Activated naive CD8-positive, alpha-beta T cell treated with anti-CD3 and anti-CD28 coated beads for 36 hours (primary cell): Measurements from ENCODE around the gene LRRFIP2. TPM values are rescaled to one million over a fixed set of nuclear protein-coding genes. Genes with fewer than 3 reads are reported as not detected.
"Not testable (repeated sequence)": the region's sequence is repeated elsewhere in the genome, so short reads cannot be mapped to it uniquely, and the experiment has no call there.

Source experiments
- DNase-seq: peaks from one replicate; pipeline ENCODE4 v3.0.0; 2021
- H3K27ac Mint-ChIP-seq: one replicate; pipeline ENCODE4 v1.8.0; 2022; ENCODE audit warnings: mild to moderate bottlenecking, moderate library complexity, mixed read lengths
- H3K27me3 Mint-ChIP-seq: one replicate; pipeline ENCODE4 v1.8.0; 2022; ENCODE audit warnings: mild to moderate bottlenecking, mixed read lengths
- H3K36me3 Mint-ChIP-seq: one replicate; pipeline ENCODE4 v1.8.0; 2021; ENCODE audit warnings: mild to moderate bottlenecking, mixed read lengths
- H3K4me1 Mint-ChIP-seq: one replicate; pipeline ENCODE4 v1.8.0; 2021; ENCODE audit warnings: mixed read lengths
- H3K4me3 Mint-ChIP-seq: one replicate; pipeline ENCODE4 v1.8.0; 2022; ENCODE audit warnings: mild to moderate bottlenecking, moderate library complexity, mixed read lengths
- H3K9me3 Mint-ChIP-seq: one replicate; pipeline ENCODE4 v1.8.0; 2022; ENCODE audit warnings: mixed read lengths
- total RNA-seq, 2 experiments: library from RNA; stranded (reverse); gene quantifications; one replicate each; pipeline ENCODE4 v1.2.3, GENCODE V29; 2021

Gene LRRFIP2
- total RNA-seq, 2 experiments from 2014 or later = 22.4 to 23.2 TPM

DNA sequence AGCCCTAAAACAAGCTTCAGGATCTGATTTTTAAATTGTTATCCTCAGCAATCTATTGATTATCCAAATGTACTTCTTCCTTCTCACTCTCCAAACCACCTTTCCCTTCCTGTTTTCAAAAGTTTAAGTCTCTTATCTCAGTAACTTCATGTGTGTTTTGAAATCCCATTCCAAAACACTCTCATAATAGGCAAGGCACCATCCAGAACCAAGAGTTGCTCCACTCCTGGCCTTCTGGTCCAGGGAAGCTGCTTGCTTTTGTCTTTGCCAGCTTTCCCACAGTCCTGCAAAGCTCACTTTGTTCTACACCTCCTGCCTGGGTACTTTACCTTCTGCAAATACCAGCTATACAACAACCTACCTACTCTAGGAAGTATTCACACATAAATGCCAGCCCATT is 117.6 kb downstream of the LRRFIP2 start:
- Mint-ChIP-seq H3K36me3 (peaks cover 35% of the 10 kb centered on the region), H3K27ac (peak overlapping the region; percentile 38), H3K4me1 (peaks cover 21% of the 10 kb centered on the region), H3K4me3 (no peak overlapping the region), H3K27me3 (no peaks in the 10 kb centered on the region), H3K9me3 (no peaks in the 10 kb centered on the region)
- no peak for DNase-seq

DNA sequence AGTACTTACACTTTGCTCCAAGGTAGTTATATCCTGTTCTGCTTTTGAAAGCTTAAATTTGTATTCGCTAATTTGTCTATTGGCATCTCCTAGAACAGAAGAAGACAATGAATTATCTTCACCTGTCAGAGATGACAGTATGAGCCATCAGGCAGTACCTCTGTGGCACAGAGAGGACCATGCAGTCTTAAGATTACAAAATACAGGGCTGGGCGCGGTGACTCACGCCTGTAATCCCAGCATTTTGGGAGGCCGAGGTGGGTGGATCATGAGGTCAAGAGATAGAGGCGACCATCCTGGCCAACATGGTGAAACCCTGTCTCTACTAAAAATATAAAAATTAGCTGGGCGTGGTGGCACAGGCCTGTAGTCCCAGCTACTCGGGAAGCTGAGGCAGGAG is 119.3 kb downstream of the LRRFIP2 start:
- not testable (repeated sequence) for H3K4me3 Mint-ChIP-seq, H3K9me3 Mint-ChIP-seq, H3K27me3 Mint-ChIP-seq, DNase-seq
- H3K27ac Mint-ChIP-seq = peak overlapping the region; percentile 88
- peaks cover 33% of the 10 kb centered on the region for H3K36me3 Mint-ChIP-seq
- H3K4me1 Mint-ChIP-seq = peaks cover 21% of the 10 kb centered on the region

DNA sequence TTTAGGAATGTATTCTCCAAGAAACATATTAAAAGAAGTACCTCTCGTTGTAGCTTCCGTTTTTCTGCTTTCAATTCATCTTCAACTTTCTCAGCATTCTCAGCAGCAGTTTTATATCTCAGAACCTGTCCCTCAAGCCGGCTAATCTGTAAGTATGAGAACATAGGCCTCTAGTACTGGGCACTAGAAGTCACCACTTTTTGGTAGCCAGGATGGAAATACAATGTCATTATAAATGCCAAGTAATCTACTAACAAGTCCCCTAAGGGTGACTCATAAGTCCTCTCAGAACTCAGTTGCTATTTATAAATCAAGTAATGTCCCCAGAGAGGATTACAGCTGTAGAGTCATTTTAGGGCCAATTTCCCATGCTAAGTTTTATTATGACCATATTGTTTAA is 120.0 kb downstream of the LRRFIP2 start:
- Mint-ChIP-seq H3K36me3 (peaks cover 35% of the 10 kb centered on the region), H3K4me1 (peaks cover 21% of the 10 kb centered on the region), H3K27me3 (no peaks in the 10 kb centered on the region), H3K27ac (peak overlapping the region; percentile 88), H3K4me3 (no peak overlapping the region), H3K9me3 (no peaks in the 10 kb centered on the region)
- no peak for DNase-seq

DNA sequence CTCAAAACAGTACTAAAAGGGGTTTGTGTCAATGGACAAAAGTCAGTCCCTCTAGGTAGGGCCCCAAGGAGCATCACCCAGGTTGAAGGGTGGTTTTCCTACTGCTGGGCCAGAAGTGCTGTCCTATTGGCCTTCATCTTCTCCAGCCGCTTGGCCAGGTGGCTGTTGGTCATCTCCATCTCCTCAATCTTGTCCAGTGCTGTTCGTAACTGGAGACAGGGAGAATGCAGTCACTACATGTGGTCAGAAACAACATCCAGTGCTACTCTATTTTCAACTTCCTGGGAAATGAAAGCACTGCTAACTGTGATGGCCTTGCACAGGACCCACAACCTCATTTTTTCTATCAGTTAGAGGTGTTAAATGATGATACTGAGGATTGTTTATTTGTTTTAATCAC is 120.6 kb downstream of the LRRFIP2 start:
- Mint-ChIP-seq H3K36me3 (peaks cover 39% of the 10 kb centered on the region), H3K4me3 (no peak overlapping the region), H3K4me1 (peaks cover 21% of the 10 kb centered on the region), H3K9me3 (no peaks in the 10 kb centered on the region), H3K27ac (peak overlapping the region; percentile 88), H3K27me3 (no peaks in the 10 kb centered on the region)
- no peak for DNase-seq

DNA sequence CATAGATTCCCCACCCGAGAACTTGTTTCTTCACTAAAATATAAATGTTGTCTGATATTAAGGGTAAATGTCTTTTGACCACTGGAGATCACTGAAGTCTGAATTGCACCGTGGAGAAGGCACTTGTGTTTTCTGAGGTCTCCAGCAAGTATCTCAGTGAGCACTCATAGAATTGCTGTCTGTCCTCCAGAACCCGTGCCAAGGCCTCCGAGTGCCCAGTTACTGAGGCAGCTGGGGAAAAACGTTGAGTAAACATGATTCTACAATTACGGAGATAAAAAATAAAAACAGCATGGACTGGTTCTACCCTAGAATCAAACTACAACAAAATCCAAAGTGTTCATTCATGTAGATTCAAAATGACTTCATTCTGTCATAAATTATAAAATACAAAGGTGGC is 121.0 kb downstream of the LRRFIP2 start:
- no peak overlapping the region for H3K4me3 Mint-ChIP-seq
- H3K36me3 Mint-ChIP-seq = peaks cover 40% of the 10 kb centered on the region
- peak overlapping the region; percentile 88 for H3K27ac Mint-ChIP-seq
- H3K9me3 Mint-ChIP-seq = no peaks in the 10 kb centered on the region
- H3K27me3 Mint-ChIP-seq = no peaks in the 10 kb centered on the region
- DNase-seq = no peak
- H3K4me1 Mint-ChIP-seq = peaks cover 21% of the 10 kb centered on the region

DNA sequence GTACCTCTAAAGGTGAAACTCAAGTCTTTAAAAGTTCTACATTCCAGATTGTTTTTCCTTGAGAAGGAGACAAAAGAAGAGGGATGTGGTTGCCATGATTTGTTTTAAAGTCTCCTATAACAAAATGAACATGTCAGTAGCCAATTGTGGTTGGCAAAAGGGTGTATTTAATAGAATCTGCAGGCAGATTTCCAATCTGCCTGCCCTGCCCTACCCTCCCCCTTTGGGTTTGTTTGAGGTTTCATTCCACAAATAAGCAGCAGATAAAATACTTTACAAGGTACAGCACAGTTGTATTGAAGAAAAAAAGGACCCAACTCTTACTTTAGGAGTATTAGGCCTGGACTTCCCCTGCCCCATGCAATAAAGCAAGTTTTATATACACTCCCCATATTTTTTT is 121.5 kb downstream of the LRRFIP2 start:
- Mint-ChIP-seq H3K9me3 (no peaks in the 10 kb centered on the region), H3K4me3 (no peak overlapping the region), H3K27ac (no peak overlapping the region), H3K4me1 (peaks cover 21% of the 10 kb centered on the region), H3K27me3 (no peaks in the 10 kb centered on the region), H3K36me3 (peaks cover 44% of the 10 kb centered on the region)
- DNase-seq = no peak

DNA sequence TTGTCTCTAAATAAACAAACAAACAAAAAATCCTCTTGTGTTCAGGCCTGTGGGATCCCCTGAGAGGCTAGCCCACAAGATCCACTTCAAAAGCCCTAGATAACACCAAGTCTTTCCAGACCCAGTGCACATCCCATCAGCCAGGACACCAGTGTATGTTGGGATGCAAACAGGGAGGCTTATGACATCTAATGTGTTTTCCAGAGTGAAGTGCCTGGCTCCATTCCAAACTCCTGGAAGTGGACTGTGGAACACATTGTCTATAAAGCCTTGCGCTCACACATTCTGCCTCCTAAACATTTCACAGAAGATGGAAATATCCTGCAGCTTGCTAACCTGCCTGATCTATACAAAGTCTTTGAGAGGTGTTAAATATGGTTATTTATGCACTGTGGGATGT is 124.1 kb downstream of the LRRFIP2 start:
- H3K4me1 Mint-ChIP-seq = peaks cover 17% of the 10 kb centered on the region
- DNase-seq = no peak
- H3K27ac Mint-ChIP-seq = no peak overlapping the region
- no peaks in the 10 kb centered on the region for H3K27me3 Mint-ChIP-seq
- no peak overlapping the region for H3K4me3 Mint-ChIP-seq
- H3K9me3 Mint-ChIP-seq = no peaks in the 10 kb centered on the region
- H3K36me3 Mint-ChIP-seq = peaks cover 45% of the 10 kb centered on the region

DNA sequence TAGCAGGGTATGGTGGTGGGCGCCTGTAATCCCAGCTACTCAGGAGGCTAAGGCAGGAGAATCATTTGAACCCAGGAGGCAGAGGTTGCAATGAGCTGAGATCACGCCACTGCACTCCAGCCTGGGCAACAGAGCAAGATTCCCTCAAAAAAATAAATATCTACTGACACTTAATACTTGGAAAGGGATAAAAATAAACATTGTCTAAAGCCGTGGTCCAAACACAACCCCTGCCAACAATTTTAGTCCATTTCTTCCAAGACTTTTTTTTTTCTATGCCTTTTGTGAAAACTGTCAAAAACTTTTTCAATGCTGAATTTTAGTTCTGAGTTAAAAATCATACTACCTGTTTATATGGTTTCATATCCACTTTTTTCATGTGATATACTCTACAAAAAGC is 131.7 kb downstream of the LRRFIP2 start:
- H3K4me1 Mint-ChIP-seq, H3K27me3 Mint-ChIP-seq, H3K9me3 Mint-ChIP-seq, DNase-seq, H3K4me3 Mint-ChIP-seq, H3K27ac Mint-ChIP-seq: not testable (repeated sequence)
- H3K36me3 Mint-ChIP-seq = peaks cover 32% of the 10 kb centered on the region

DNA sequence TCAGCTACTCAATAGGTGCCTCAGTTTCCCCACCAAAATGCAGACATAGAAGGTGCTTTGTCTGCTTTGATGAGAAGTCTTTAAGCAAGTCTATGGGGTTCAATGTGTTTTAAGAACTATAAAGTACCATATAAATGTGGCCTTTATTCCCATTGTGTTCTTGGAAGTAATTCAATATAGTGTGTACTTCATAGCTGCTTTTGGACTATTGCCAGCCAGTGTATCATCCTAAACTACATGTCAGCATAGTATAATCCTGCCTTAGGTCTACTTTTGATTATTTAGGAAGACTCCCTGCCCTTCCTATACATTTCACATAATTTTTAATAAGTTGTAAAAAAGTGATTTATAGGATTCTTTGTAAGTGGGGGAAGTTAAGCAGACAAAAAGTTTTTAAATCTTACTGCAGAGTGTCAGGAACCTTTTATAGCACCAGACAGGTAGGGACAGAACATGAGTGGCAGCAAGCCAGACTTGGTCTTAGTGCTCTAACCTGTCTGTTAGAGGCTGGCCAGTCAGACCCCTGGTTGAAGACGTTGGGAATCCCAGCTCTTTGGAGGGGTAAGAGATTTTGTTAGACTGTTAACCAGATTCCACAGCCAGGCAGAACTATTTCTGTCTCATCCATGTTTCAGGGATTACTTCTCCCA is 132.7 kb downstream of the LRRFIP2 start:
- Mint-ChIP-seq H3K27me3 (no peaks in the 10 kb centered on the region), H3K9me3 (no peaks in the 10 kb centered on the region), H3K36me3 (peaks cover 32% of the 10 kb centered on the region), H3K27ac (no peak overlapping the region), H3K4me1 (no peaks in the 10 kb centered on the region), H3K4me3 (no peak overlapping the region)
- DNase-seq = no peak

DNA sequence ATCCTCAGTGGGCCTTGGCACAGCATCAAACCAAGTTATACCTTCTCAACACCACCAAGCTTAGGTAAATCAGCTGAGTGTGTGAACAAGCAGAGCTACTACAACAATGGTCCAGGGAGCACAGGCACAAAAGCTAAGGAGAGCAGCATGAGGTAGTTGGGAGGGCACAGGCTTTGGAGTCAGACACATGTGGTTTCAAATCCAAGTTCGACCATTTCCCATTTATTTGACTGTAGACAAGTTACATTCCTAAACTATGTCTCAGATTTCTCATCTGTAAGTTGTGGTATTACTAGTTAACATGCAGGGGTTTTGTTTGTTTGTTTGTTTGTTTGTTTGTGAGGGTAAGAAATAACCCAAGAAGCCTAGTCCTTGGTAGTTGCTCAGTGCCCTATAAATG is 134.2 kb downstream of the LRRFIP2 start:
- no peak for DNase-seq
- Mint-ChIP-seq H3K4me1 (no peaks in the 10 kb centered on the region), H3K4me3 (no peak overlapping the region), H3K9me3 (no peaks in the 10 kb centered on the region), H3K36me3 (peaks cover 42% of the 10 kb centered on the region), H3K27ac (no peak overlapping the region), H3K27me3 (no peaks in the 10 kb centered on the region)

DNA sequence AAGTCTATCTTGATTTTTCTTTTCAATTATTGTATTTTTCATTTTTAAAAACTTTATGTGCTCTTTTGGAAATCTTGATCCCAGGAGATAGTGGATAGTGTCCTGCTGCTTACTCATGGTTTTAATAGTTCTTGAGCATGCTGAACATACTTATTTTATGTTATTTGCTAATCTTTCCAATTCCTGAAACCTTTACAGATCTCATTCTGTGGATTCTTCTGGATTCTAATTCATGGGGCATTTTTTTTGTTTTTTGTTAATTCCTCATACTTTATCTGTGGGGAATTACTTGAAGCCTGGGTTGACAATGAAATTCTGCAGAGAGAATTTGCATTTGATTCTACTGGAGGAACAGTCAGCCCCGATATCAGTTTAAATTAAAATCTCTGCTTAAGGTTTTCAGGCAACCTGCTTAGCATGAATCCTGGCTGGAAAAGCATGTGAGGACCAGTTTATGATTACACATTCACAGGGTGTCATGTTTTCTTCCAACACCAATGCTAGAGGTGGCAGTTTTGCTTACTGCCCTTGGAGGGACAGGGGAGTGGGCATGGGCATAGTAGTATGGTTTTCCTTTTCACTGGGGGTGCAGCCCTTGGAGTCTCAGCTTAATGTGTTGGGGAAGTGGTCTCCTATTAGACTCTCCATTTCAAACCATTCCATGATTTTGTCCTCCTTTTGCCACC is 135.1 kb downstream of the LRRFIP2 start:
- no peak overlapping the region for H3K27ac Mint-ChIP-seq
- H3K36me3 Mint-ChIP-seq = peaks cover 47% of the 10 kb centered on the region
- no peak for DNase-seq
- no peaks in the 10 kb centered on the region for H3K27me3 Mint-ChIP-seq
- H3K4me3 Mint-ChIP-seq = no peak overlapping the region
- H3K9me3 Mint-ChIP-seq = no peaks in the 10 kb centered on the region
- H3K4me1 Mint-ChIP-seq = no peaks in the 10 kb centered on the region

DNA sequence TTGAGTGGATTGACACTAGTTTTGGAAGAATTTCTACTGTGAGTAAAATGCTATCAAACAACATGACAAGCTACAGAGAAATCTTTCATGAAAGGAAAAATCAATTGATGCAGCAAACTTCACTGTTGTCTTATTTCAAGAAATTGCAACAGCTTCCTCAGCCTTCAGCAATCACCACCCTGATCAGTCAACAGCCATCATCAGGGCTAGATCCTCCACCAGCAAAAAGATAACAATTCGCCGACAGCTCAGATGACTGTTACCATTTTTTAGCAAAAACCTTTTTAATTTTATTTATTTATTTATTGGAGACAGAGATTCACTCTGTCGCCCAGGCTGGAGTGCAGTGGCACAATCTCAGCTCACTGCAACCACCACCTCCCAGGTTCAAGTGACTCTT is 137.0 kb downstream of the LRRFIP2 start:
- Mint-ChIP-seq H3K27me3 (no peaks in the 10 kb centered on the region), H3K36me3 (peaks cover 56% of the 10 kb centered on the region), H3K4me1 (no peaks in the 10 kb centered on the region), H3K9me3 (no peaks in the 10 kb centered on the region), H3K4me3 (no peak overlapping the region), H3K27ac (no peak overlapping the region)
- DNase-seq = no peak

DNA sequence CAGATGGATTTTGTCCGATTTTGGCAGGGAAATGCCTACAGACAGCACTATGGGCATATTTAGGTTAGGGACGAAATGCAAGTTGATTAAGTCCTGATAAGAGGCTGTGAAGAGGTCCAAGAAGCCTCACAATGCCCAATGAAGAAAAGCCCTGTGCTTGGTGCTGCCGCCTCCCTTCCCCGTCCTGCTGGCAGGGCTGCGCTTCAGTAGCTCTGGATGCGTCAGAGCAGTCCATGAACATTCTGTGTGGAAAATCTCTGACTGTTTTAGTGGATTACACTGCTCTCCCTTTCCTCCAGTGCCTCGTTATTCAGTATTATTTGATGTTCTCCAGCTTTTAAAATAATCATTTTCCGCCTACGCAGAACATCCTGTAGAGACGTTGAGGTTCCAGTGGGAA is 141.4 kb downstream of the LRRFIP2 start:
- H3K27me3 Mint-ChIP-seq = no peaks in the 10 kb centered on the region
- no peaks in the 10 kb centered on the region for H3K4me1 Mint-ChIP-seq
- H3K36me3 Mint-ChIP-seq = peaks cover 58% of the 10 kb centered on the region
- no peaks in the 10 kb centered on the region for H3K9me3 Mint-ChIP-seq
- H3K27ac Mint-ChIP-seq = no peak overlapping the region
- no peak for DNase-seq
- H3K4me3 Mint-ChIP-seq = no peak overlapping the region

DNA sequence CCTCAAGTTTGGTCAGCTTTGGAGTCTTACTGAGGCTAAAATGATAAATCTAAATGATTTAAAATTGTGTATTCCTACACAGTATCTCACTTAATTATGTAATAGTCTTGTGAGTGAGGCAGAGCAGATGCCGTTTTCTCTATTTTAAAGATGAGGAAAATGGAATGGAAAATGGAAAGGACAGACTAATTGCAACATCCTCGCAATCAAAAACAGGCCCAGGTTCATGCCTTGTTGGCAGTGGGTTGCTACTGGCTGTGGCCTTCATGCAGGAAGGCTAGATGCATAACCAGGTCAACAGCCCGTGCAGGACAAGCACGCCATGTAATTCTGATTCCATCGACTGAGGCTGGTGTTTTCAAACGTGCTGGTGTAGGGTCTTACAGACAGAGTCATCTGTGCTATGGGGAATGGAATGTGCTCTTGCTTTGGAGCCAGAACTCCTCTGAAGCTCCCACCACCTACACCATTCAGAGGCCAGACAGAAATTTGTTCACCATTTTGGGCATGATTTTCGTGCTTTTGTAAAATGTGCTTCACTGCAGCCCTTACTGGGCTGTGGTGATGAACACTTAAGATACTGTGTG is 143.2 kb downstream of the LRRFIP2 start:
- no peak overlapping the region for H3K27ac Mint-ChIP-seq
- no peaks in the 10 kb centered on the region for H3K9me3 Mint-ChIP-seq
- H3K36me3 Mint-ChIP-seq = peaks cover 55% of the 10 kb centered on the region
- no peaks in the 10 kb centered on the region for H3K4me1 Mint-ChIP-seq
- H3K27me3 Mint-ChIP-seq = no peaks in the 10 kb centered on the region
- H3K4me3 Mint-ChIP-seq = no peak overlapping the region
- DNase-seq = no peak

DNA sequence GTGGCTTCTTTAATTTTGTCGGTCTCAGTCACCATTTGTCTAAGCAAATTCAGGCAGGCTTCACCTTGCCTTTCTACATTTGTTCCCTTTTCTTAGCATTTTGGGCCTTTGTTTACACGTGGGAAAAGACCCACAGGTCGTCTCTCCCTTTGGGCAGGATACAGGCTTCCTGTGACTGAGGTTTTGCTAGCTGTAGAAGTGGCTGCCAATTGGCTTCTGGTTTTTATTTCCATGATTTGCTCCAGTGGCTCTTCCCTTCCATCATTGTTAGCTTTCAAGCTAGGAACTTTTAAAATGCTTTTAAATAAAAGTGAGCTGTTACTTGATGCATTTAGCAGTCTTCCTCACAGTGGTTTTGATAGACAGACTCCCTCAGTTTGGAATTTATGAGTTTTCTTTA is 143.8 kb downstream of the LRRFIP2 start:
- Mint-ChIP-seq H3K27me3 (no peaks in the 10 kb centered on the region), H3K27ac (no peak overlapping the region), H3K9me3 (no peaks in the 10 kb centered on the region), H3K36me3 (peaks cover 52% of the 10 kb centered on the region), H3K4me3 (no peak overlapping the region), H3K4me1 (no peaks in the 10 kb centered on the region)
- no peak for DNase-seq
